ENCODE measurements around the gene ZNF598. TPM values are rescaled to one million over a fixed set of nuclear protein-coding genes. Genes with fewer than 3 reads are reported as not detected.

The ZNF598 gene
- polyA plus RNA-seq, 6 donors from 2014 or later = 2.7 to 8.4 (median 3.9) TPM

DNA sequence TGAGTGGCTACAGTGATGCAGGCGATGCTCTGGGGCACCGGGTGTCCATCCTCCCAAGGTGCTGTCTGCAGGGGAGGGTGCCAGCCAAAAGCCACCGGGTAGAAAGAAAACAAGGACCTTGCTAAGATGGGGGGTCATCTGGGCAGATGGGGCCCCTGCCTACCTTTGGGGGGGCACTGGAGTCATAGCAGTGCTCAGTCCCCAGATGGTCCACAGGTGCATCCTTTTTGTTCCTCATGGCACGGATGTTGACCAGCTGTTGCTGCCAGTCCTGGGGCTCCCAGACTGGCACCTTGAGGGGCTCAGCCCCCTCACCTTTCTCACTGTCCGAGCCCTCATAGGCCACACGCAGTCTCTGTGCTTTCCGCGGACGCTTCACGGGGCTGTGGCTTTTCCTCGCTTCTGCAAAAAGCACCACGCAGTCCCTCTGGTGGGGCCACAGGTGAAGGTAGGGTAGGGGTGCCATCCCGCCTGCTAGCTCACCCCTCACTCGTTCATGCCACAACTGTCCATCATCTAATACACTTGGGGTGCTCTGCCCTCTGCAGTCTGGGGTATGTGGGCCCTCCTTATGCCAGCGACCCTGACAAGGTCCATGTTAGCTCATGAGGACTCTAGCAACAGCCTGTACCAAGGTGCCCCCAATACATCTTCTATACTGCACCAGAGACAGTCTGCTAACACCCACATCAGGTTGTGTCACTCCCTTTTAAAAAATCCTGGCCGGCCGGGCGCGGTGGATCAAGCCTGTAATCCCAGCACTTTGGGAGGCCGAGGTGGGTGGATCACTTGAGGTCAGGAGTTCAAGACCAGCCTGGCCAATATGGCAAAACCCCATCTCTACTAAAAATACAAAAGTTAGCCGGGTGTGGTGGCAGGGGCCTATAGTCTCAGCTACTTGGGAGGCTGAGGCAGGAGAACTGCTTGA is 36.6 kb upstream of the ZNF598 start:
- Mint-ChIP-seq H3K4me1 (peaks cover 23 to 25% (median 24%) of the 10 kb centered on the region in 3 donors), H3K4me3 (peak overlapping the region; percentile 78 to 97 (median 92)), H3K9me3 (no peaks in the 10 kb centered on the region), H3K27me3 (no peaks in the 10 kb centered on the region), H3K27ac (peak overlapping the region in 1 of 6 donors; percentile 55), H3K36me3 (no peaks in the 10 kb centered on the region)
- no peak for DNase-seq
- ATAC-seq (ENCODE audit: low read depth in 2 of 2) = no peak

DNA sequence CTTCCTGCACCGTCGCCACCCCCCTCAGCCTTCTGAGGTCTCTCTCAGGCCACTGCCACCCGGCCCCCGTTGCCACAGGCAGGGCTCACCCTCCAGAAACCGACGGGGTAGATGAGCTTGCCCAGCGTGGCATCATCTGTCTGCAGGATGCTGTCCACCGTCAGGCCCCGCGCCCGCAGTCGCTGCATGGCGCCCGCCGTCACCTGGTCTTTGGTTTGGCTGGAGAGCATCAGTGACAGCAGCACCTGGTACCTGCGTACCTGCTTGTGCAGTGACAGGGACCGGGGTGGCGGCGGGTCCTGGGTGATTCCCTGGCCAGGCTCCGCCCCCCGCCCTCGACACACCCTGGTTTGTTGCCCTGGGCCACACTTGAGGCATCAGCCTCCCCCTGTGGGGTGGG is 34.9 kb upstream of the ZNF598 start:
- ATAC-seq (ENCODE audit: low read depth in 2 of 2) = no peak
- peaks cover 23 to 25% (median 24%) of the 10 kb centered on the region in 3 donors for H3K4me1 Mint-ChIP-seq
- no peaks in the 10 kb centered on the region for H3K9me3 Mint-ChIP-seq
- no peak overlapping the region for H3K4me3 Mint-ChIP-seq
- H3K36me3 Mint-ChIP-seq = no peaks in the 10 kb centered on the region
- H3K27ac Mint-ChIP-seq = peak overlapping the region in 1 of 6 donors; percentile 47
- no peak for DNase-seq
- H3K27me3 Mint-ChIP-seq = no peaks in the 10 kb centered on the region

GRCh38 chr16:2043667-2044451 is 34.2 kb upstream of the ZNF598 start:
- ATAC-seq (ENCODE audit: low read depth in 2 of 2) = no peak
- no peak overlapping the region for H3K27ac Mint-ChIP-seq
- DNase-seq = no peak
- peaks cover 19 to 22% (median 20%) of the 10 kb centered on the region in 3 donors for H3K4me1 Mint-ChIP-seq
- H3K4me3 Mint-ChIP-seq = no peak overlapping the region
- H3K9me3 Mint-ChIP-seq = no peaks in the 10 kb centered on the region
- H3K27me3 Mint-ChIP-seq = no peaks in the 10 kb centered on the region
- no peaks in the 10 kb centered on the region for H3K36me3 Mint-ChIP-seq

- H3K4me3 Mint-ChIP-seq = no peak overlapping the region
- DNase-seq = no peak
- H3K27me3 Mint-ChIP-seq = no peaks in the 10 kb centered on the region
- no peak for ATAC-seq (ENCODE audit: low read depth in 2 of 2)
- peaks cover 11 to 15% (median 13%) of the 10 kb centered on the region in 3 donors for H3K4me1 Mint-ChIP-seq
- no peaks in the 10 kb centered on the region for H3K9me3 Mint-ChIP-seq
- no peak overlapping the region for H3K27ac Mint-ChIP-seq
- no peaks in the 10 kb centered on the region for H3K36me3 Mint-ChIP-seq
Observed at GRCh38 chr16:2042986-2043666, 33.5 kb upstream of the ZNF598 start.

DNA sequence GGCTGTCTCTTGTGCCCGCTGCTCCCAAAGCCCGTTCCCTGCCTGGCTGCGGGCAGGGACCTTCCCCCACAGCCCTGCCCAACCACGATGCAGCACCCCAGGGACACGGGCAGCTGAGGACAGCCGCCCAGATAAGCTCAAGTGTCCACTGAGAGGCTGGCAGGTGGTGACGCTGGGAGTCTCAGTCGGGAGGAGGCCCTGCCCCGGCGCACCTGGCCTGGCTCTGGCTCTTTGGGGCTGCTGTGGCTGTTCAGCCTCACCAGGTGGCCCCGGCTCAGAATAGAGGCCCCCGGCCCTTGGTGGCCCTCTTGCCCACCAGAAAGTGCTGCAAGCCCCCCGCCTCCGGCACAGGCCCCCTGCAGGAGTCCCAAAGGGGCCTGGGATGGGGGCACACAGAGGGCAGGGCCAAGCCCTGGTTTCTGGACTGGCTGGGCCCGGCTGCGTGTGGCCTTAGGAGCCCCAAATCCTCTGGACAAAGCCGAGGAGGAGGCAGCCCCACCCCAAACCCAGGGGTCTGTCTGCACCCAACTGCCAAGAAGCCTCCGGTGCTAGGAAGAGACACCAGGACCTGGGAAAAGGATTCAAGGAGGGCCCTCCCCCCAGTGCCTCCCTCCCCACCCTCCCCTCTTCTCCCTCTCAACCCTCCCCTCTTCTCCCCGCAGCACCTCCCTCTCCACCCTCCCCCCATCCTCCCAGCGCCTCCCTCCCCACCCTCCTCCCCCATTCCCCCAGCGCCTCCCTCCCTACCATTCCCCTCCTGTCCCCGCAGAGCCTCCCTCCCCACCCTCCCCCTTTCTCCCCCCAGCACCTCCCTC is 32.8 kb upstream of the ZNF598 start:
- DNase-seq (no peak), ATAC-seq (ENCODE audit: low read depth in 2 of 2) (no peak)
- no peaks in the 10 kb centered on the region for H3K27me3 Mint-ChIP-seq
- H3K9me3 Mint-ChIP-seq = no peaks in the 10 kb centered on the region
- H3K27ac Mint-ChIP-seq = no peak overlapping the region
- H3K4me3 Mint-ChIP-seq = no peak overlapping the region
- H3K4me1 Mint-ChIP-seq = peaks cover 10 to 15% (median 13%) of the 10 kb centered on the region in 3 donors
- no peaks in the 10 kb centered on the region for H3K36me3 Mint-ChIP-seq

- Mint-ChIP-seq H3K27me3 (no peaks in the 10 kb centered on the region), H3K9me3 (no peaks in the 10 kb centered on the region), H3K4me1 (peaks cover 0 to 6% (median 0%) of the 10 kb centered on the region in 3 donors), H3K4me3 (no peak overlapping the region), H3K27ac (no peak overlapping the region), H3K36me3 (no peaks in the 10 kb centered on the region)
- ATAC-seq (ENCODE audit: low read depth in 2 of 2) = no peak
- DNase-seq = no peak
Observed at GRCh38 chr16:2040787-2041522, 31.3 kb upstream of the ZNF598 start.

DNA sequence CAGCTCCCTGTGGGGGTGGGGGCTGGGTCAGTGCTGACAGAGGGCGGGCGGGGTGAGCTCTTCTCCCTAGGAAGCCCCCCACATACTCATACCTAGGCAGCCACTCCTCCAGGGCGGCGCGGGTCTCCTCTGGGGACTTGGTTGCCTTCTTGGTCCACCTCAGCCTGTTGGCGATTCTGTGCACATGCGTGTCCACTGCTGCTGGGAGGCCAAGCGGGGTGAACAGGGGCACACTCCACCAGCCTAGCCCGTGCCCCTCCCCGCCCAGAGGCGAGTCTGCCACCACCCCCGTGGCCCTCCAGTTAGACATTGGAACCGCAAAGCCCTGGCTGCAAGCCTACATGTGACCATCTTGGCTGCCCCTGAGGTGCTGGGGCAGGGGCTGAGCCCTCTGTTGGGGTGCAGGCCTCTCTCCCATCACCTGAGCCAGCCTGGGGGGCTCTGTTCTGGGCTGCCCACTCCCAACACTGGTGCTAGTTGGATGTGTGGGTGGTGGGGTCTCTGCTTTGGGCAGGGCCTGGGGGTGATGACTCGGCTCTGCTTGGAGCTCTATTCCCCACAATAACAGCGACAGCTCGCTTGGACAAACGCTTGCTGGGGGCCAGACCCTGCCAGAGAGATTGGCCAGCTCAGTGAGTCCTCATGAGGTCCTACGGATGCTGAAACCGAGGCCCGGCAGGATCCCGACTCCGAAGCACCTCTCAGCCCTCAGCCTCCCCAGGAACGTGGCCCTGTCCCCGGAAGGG is 30.6 kb upstream of the ZNF598 start:
- Mint-ChIP-seq H3K36me3 (no peaks in the 10 kb centered on the region), H3K27ac (no peak overlapping the region), H3K4me3 (no peak overlapping the region), H3K9me3 (no peaks in the 10 kb centered on the region), H3K4me1 (peaks cover 0 to 6% (median 0%) of the 10 kb centered on the region in 3 donors), H3K27me3 (no peaks in the 10 kb centered on the region)
- DNase-seq = no peak
- no peak for ATAC-seq (ENCODE audit: low read depth in 2 of 2)

GRCh38 chr16:2039274-2040031 is 29.8 kb upstream of the ZNF598 start:
- ATAC-seq (ENCODE audit: low read depth in 2 of 2) (no peak), DNase-seq (no peak)
- Mint-ChIP-seq H3K36me3 (no peaks in the 10 kb centered on the region), H3K9me3 (no peaks in the 10 kb centered on the region), H3K27me3 (peaks cover 0 to 5% (median 0%) of the 10 kb centered on the region in 3 donors), H3K4me1 (peaks cover 0 to 6% (median 0%) of the 10 kb centered on the region in 3 donors), H3K27ac (no peak overlapping the region), H3K4me3 (no peak overlapping the region)

DNA sequence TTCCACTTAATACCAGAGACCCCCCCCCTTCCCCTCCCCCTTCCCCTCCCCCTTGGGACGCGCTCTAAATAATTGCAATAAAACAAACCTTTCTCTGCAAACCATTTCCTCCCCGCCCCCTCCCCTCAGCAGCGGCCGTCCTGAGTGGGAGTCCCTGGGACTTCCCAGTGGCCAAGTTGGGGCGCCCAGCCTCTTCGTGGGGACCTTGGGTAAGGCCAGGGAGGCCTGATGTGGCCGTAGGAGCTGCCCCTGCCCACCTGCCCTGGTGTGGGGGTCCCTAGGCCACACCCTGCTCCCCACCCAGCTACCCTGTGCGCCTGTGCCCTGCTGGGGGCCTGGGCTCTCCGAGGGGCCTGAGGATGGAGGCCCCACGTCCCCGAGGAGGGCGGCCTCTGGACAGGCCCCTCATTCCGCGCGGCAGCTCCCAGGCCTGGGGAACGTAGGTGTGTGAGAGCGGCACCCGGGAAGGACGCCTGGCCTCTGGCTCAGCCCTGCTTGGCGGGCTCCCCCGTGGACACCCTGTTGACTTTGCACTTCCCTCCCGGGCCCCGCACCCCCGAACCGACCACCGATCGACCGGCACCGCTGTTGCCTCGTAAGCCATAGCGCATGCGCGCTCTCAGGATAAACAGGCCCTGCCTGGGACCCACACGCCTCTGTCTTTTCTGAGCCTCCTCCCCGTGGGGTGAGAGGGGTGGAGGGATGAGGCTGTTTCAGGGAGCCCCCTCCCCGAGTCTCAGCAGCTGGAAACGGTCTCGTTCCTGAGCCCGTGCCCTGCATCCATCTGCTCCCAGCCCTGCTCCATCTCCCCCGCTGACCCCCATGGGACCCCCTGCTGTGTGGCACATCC is 29.0 kb upstream of the ZNF598 start:
- peaks cover 0 to 6% (median 0%) of the 10 kb centered on the region in 3 donors for H3K4me1 Mint-ChIP-seq
- ATAC-seq (ENCODE audit: low read depth in 2 of 2) = no peak

GRCh38 chr16:2037647-2038381 is 28.2 kb upstream of the ZNF598 start:
- no peaks in the 10 kb centered on the region for H3K36me3 Mint-ChIP-seq
- no peak overlapping the region for H3K4me3 Mint-ChIP-seq
- H3K9me3 Mint-ChIP-seq = no peaks in the 10 kb centered on the region
- DNase-seq = no peak
- no peak for ATAC-seq (ENCODE audit: low read depth in 2 of 2)
- peaks cover 0 to under 1% (median 0%) of the 10 kb centered on the region in 3 donors for H3K4me1 Mint-ChIP-seq
- H3K27ac Mint-ChIP-seq = no peak overlapping the region
- peaks cover 0 to 14% (median 0%) of the 10 kb centered on the region in 3 donors for H3K27me3 Mint-ChIP-seq

More for the DNA sequence above, 29.0 kb upstream of the ZNF598 start:
- no peak overlapping the region for H3K4me3 Mint-ChIP-seq
- no peaks in the 10 kb centered on the region for H3K36me3 Mint-ChIP-seq
- H3K27me3 Mint-ChIP-seq = peaks cover 0 to 10% (median 0%) of the 10 kb centered on the region in 3 donors
- no peaks in the 10 kb centered on the region for H3K9me3 Mint-ChIP-seq
- H3K27ac Mint-ChIP-seq = no peak overlapping the region
- no peak for DNase-seq

Data from naive B cell (primary cell).